ENCODE measurements around the gene ATP5F1D.

The ATP5F1D gene

GRCh38 chr19:1265615-1266128 lies 24.1 kb downstream of the ATP5F1D start:
- H3K9me3 ChIP-seq (ENCODE audit: control insufficient read depth, low read length): no peaks in the 10 kb centered on the region
- peak overlapping the region; percentile 87 for H3K4me2 ChIP-seq (ENCODE audit: low read length)
- no peaks in the 10 kb centered on the region for H3K27me3 ChIP-seq (ENCODE audit: control insufficient read depth, insufficient read depth, low read length)
- peaks cover 8% of the 10 kb centered on the region for H3K79me2 ChIP-seq
- no peak overlapping the region for H3K9ac ChIP-seq
- TF ChIP-seq, protein P1, sequence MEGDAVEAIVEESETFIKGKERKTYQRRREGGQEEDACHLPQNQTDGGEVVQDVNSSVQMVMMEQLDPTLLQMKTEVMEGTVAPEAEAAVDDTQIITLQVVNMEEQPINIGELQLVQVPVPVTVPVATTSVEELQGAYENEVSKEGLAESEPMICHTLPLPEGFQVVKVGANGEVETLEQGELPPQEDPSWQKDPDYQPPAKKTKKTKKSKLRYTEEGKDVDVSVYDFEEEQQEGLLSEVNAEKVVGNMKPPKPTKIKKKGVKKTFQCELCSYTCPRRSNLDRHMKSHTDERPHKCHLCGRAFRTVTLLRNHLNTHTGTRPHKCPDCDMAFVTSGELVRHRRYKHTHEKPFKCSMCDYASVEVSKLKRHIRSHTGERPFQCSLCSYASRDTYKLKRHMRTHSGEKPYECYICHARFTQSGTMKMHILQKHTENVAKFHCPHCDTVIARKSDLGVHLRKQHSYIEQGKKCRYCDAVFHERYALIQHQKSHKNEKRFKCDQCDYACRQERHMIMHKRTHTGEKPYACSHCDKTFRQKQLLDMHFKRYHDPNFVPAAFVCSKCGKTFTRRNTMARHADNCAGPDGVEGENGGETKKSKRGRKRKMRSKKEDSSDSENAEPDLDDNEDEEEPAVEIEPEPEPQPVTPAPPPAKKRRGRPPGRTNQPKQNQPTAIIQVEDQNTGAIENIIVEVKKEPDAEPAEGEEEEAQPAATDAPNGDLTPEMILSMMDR (IDR thresholded peaks at IDR 0.05): no peak
- peaks cover 52% of the 10 kb centered on the region for H3K4me1 ChIP-seq
- H3K4me3 ChIP-seq (ENCODE audit: low read depth, low read length): peak overlapping the region; percentile 72
- no peak overlapping the region for H2AFZ ChIP-seq
- peak overlapping the region; percentile 76 for H3K27ac ChIP-seq
- H3K36me3 ChIP-seq (ENCODE audit: control insufficient read depth, insufficient read depth, low read length): no peaks in the 10 kb centered on the region

- TF ChIP-seq, protein P1 (IDR thresholded peaks at IDR 0.05): no peak
- Histone ChIP-seq H3K4me3 (ENCODE audit: low read depth, low read length) (peak overlapping the region; percentile 72), H3K4me2 (ENCODE audit: low read length) (peak overlapping the region; percentile 87), H3K4me1 (peaks cover 58% of the 10 kb centered on the region), H2AFZ (peak overlapping the region; percentile 87), H3K9ac (no peak overlapping the region), H3K27ac (peak overlapping the region; percentile 76), H3K27me3 (ENCODE audit: control insufficient read depth, insufficient read depth, low read length) (no peaks in the 10 kb centered on the region), H3K9me3 (ENCODE audit: control insufficient read depth, low read length) (no peaks in the 10 kb centered on the region), H3K36me3 (ENCODE audit: control insufficient read depth, insufficient read depth, low read length) (no peaks in the 10 kb centered on the region), H3K79me2 (peaks cover 14% of the 10 kb centered on the region)
These were observed 24.8 kb downstream of the ATP5F1D start for GRCh38 chr19:1266129-1266915.

GRCh38 chr19:1266916-1267476 lies 25.4 kb downstream of the ATP5F1D start:
- H3K27ac ChIP-seq: peak overlapping the region; percentile 76
- H3K4me3 ChIP-seq (ENCODE audit: low read depth, low read length): peak overlapping the region; percentile 72
- H3K9ac ChIP-seq: no peak overlapping the region
- H3K79me2 ChIP-seq: peaks cover 21% of the 10 kb centered on the region
- no peaks in the 10 kb centered on the region for H3K9me3 ChIP-seq (ENCODE audit: control insufficient read depth, low read length)
- no peaks in the 10 kb centered on the region for H3K36me3 ChIP-seq (ENCODE audit: control insufficient read depth, insufficient read depth, low read length)
- TF ChIP-seq, protein P1 (IDR thresholded peaks at IDR 0.05): peak; percentile 98
- H2AFZ ChIP-seq: peak overlapping the region; percentile 87
- H3K27me3 ChIP-seq (ENCODE audit: control insufficient read depth, insufficient read depth, low read length): no peaks in the 10 kb centered on the region
- H3K4me2 ChIP-seq (ENCODE audit: low read length): peak overlapping the region; percentile 87
- peaks cover 59% of the 10 kb centered on the region for H3K4me1 ChIP-seq

- Histone ChIP-seq H3K9ac (no peak overlapping the region), H3K27ac (no peak overlapping the region), H3K27me3 (ENCODE audit: control insufficient read depth, insufficient read depth, low read length) (no peaks in the 10 kb centered on the region), H3K4me2 (ENCODE audit: low read length) (peak overlapping the region; percentile 87), H3K4me3 (ENCODE audit: low read depth, low read length) (peak overlapping the region; percentile 27), H3K36me3 (ENCODE audit: control insufficient read depth, insufficient read depth, low read length) (no peaks in the 10 kb centered on the region), H3K4me1 (peaks cover 54% of the 10 kb centered on the region), H2AFZ (no peak overlapping the region), H3K79me2 (peaks cover 25% of the 10 kb centered on the region), H3K9me3 (ENCODE audit: control insufficient read depth, low read length) (no peaks in the 10 kb centered on the region)
- TF ChIP-seq, protein P1 (IDR thresholded peaks at IDR 0.05): no peak
These were observed 26.1 kb downstream of the ATP5F1D start for GRCh38 chr19:1267477-1268225.
